Amniotic epithelial cell (primary cell): Measurements from ENCODE around the gene THEMIS2.
A peak's percentile ranks its signal among the peaks of the same experiment; 100 is the strongest.

ENCODE experiments used
- DNase-seq: peaks from one replicate; pipeline ENCODE4 v3.0.0-alpha.2; 2010; ENCODE audit warnings: low read depth

The THEMIS2 gene

GRCh38 chr1:27886744-27887143 is 14.4 kb downstream of the THEMIS2 start:
- DNase-seq: peak; percentile 53

DNA sequence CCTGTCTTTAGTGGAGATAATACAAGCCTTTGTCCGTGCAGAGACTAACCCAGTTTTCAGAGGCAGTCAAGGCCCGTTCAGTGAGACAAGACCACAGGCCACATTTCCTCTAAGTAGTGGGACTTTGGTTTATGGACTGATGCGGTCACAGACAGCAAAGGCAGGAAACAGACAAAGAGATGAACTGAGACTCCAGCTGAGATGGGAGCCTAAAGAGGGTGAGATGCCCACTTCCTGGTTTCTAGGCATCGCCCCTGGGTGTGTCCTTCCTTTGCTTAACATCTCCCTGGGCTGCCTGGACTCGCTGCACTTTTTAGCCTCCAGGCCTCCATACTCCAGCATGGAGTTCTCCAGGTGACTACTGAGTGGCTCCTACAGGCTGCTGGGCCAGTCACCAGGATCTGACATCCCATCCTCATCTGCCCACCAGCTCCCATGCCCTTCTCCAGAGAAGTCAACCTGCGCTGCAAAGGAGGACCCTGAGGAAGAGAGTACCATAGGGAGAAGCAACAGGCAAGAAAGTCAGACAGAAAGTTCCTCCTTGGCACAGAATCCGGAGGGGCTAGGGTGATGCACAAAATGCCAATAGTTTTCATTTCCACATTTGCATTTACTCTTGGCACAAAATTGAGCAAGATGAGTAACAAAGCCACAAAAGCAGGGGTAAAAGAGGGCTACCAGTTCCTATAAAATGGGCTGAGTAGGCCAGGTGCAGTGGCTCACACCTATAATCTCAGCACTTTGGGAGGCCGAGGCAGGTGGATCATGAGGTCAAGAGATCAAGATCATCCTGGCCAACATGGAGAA is 15.1 kb downstream of the THEMIS2 start:
- DNase-seq: no peak

- no peak for DNase-seq
Observed at GRCh38 chr1:27889506-27889905, 17.2 kb downstream of the THEMIS2 start.

- DNase-seq: no peak
Observed at GRCh38 chr1:27891196-27891889, 19.0 kb downstream of the THEMIS2 start.

DNA sequence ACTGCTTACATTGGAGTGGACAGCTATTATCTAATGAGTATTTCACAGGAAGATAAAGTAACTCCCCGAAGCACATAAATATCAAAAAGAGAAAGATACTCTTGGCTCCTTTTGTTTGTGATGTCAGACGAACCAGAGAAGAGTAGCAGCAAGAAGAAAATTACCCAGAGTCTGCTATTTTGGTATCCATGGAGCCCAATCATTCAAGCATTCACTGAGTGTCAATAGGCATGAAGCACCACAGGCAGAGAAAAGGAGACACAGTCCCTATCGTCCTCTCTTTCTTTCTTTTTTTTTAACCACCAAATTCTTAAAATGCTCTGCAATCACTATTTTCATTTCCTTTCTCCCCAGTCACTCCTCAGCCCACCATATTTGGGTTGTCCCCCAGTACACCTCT is 22.2 kb downstream of the THEMIS2 start:
- no peak for DNase-seq

DNA sequence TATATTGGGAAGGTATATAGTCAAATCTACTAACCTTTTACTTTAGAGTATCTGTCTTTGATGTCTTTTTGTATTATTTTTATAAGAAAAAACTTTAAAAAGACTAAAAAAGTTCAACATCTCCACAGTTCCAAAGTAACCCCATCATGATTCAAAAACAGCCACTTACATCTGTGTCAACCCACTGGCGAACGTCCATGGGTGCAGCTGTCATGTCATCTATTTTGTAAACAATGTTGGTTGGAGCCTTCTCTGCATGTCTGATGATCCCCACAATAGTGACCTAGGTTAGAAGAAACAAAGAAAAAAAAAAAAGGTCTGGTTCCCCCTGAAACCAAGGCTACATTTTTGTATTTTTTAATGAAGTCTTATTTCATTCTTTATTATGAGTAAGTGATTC is 34.4 kb downstream of the THEMIS2 start:
- no peak for DNase-seq

DNA sequence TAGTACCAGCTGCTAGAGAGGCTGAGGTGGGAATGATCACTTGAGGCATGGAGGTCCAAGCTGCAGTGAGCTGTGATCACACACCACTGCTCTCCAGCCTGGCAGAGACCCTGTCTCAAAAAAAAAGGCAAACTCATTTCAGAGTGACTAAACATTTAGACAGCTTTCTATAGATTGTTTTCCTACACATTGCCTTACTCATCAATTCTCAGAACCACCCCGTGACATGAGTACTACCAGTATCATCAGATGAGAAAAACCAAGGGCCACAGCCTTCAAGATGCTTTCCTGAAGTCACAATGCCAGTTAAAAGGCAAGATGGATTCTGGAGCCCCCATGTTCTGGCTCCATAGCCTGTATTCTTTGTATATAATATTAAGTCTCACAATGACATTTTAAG is 40.1 kb downstream of the THEMIS2 start:
- no peak for DNase-seq

DNA sequence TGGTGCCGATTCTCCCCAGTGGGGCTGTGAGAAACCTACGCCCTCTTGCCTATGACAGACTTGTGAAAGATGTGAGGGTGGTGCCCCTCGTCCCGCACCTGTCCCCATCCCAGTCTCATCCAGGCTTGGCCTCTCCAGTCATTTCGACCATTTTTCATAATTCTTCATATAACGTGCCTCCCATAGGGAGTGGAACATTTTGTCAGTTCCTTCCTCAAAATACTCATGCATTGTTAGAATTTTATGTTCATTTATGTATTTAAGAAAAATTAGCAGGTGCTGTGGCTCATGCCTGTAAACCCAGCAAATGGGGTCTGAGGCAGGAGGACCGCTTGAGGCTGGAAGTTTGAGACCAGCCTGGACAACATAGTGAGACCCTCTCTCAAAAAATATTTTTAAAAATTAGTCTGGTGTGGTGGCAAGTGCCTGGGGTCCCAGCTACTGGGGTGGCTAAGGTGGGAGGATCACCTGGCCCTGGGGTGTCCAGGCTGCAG is 42.8 kb downstream of the THEMIS2 start:
- DNase-seq: no peak

- DNase-seq: no peak
Observed at GRCh38 chr1:27922272-27922671, 49.9 kb downstream of the THEMIS2 start.

- DNase-seq: no peak
Observed at GRCh38 chr1:27928216-27928954, 56.0 kb downstream of the THEMIS2 start.

DNA sequence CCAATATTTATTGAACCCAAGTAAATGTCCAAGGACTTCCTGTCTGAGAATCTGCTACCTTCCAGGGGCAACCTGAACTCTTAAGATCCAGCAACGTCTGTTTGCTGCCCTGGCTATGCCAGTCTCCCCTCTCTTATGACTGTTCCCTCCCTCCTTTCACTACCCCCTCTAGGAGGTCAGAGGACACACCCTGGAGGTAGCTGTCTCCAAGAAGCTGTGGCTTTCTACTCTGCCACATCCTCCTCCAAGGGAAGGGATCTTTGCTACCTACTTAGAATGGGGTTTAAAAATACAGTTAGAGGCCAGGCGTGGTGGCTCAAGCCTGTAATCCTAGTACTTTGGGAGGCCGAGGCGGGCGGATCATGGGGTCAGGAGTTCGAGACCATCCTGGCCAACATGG is 58.8 kb downstream of the THEMIS2 start:
- DNase-seq: no peak

DNA sequence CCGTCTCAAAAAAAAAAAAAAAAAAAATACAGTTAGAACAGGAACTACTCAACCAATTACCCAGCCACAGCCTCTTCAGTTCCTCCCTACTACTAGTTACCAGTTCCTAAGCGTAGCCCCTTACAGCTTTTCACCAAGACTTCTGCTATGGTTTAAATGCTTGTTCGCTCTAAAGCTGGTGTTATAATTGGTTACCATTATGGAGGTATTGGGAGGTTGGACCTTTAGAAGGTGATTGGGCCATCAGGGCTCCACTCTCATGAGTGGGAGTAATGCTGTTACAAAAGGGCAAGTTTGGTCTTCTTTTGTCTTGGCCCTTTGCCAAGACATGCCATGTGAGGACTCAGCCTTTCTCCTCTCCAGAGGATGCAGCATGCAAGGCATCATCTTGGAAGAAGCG is 59.4 kb downstream of the THEMIS2 start:
- peak; percentile 16 for DNase-seq

- no peak for DNase-seq
Observed at GRCh38 chr1:27934818-27935549, 62.6 kb downstream of the THEMIS2 start, which contains the start of gene SMPDL3B. Gene SMPDL3B, plus strand, starts transcription at chr1:27935000. Its CDS starts 184 bp downstream, at chr1:27935184.

- DNase-seq: no peak
Observed at GRCh38 chr1:27935721-27936120, 63.4 kb downstream of the THEMIS2 start.
